Lung (tissue), 12 donors: ENCODE measurements around the gene MAGEA10. TPM values are rescaled to one million over a fixed set of nuclear protein-coding genes. Genes with fewer than 3 reads are reported as not detected.

Source experiments
- ATAC-seq: fragments of 200-7000 bp; cut with Tn5 transposase; one replicate; pipeline ENCODE4 v1.9.1; 2020; ENCODE audit warnings: moderate number of reproducible peaks; ENCODE audit not compliant: insufficient read depth, low FRiP score
- DNase-seq, 3 donors: peaks; one replicate each; pipeline ENCODE4 v3.0.0-alpha.2; 2013 to 2017
- H3K27ac ChIP-seq, 2 donors: one replicate each; pipeline ENCODE4 v1.5.1; 2013; ENCODE audit warnings: mild to moderate bottlenecking in 2 of 2, moderate library complexity in 2 of 2, control low read depth in 1 of 2, inconsistent platforms in 1 of 2, low read depth in 1 of 2, low read length in 1 of 2
- H3K27me3 ChIP-seq, 3 donors: one replicate each; pipeline ENCODE4 v1.5.1; 2013; ENCODE audit warnings: low read length in 2 of 3; ENCODE audit not compliant: control insufficient read depth in 3 of 3, insufficient read depth in 3 of 3
- H3K36me3 ChIP-seq, 4 donors: one replicate each; pipeline ENCODE4 v1.5.1; 2013; ENCODE audit warnings: low read length in 4 of 4, mild to moderate bottlenecking in 1 of 4, moderate library complexity in 1 of 4; ENCODE audit not compliant: control insufficient read depth in 4 of 4, insufficient read depth in 4 of 4
- H3K4me1 ChIP-seq, 5 donors: one replicate each; pipeline ENCODE4 v1.5.1; 2013; ENCODE audit warnings: low read length in 5 of 5, mild to moderate bottlenecking in 2 of 5, moderate library complexity in 1 of 5; ENCODE audit not compliant: control insufficient read depth in 5 of 5, insufficient read depth in 5 of 5
- H3K4me3 ChIP-seq: one replicate; pipeline ENCODE4 v1.5.1; 2013; ENCODE audit warnings: mild to moderate bottlenecking, control low read depth, moderate library complexity
- H3K9ac ChIP-seq, 2 donors: one replicate each; pipeline ENCODE4 v1.5.1; 2013; ENCODE audit warnings: low read length in 2 of 2, control low read depth in 1 of 2; ENCODE audit not compliant: insufficient read depth in 1 of 2
- H3K9me3 ChIP-seq, 4 donors: one replicate each; pipeline ENCODE4 v1.5.1; 2013; ENCODE audit warnings: low read length in 3 of 4, mild to moderate bottlenecking in 1 of 4, moderate library complexity in 1 of 4; ENCODE audit not compliant: control insufficient read depth in 4 of 4, insufficient read depth in 3 of 4
- WGBS, 2 donors: extraction: QIAGEN DNeasy Blood & Tissue Kit; methylation state at CpG; one replicate each; pipeline ENCODE4 v1.1.7; 2013; 5-methylcytosine and 5-hydroxymethylcytosine counted together
- polyA plus RNA-seq, 2 donors: library from polyadenylated mRNA; stranded (reverse); fragments of 200-250 nt; gene quantifications; one replicate each; pipeline ENCODE4 v1.2.1, GENCODE V29; 2013
- total RNA-seq, 2 donors: library from RNA; depleted of rRNA in 1 of 2; stranded (reverse); fragments of >200 nt in 1 of 2; gene quantifications; one replicate each; pipeline ENCODE4 v1.2.1, GENCODE V29; 2014 to 2021
- TF ChIP-seq, protein P1 (sequence below): IDR thresholded peaks from 2 replicates; pipeline ENCODE4 v1.5.1; 2012; ENCODE audit warnings: mild to moderate bottlenecking; ENCODE audit errors: control extremely low read depth, extremely low read depth
- donor health status: control.
- donor health status: control.
- donor health status: Bipolar disorder and iron deficiency.
- donor health status: healthy.
- donor health status: DM: yes; HTN: yes; CAD: no.

Gene MAGEA10
- total and polyA plus RNA-seq, 4 donors: not detected

DNA sequence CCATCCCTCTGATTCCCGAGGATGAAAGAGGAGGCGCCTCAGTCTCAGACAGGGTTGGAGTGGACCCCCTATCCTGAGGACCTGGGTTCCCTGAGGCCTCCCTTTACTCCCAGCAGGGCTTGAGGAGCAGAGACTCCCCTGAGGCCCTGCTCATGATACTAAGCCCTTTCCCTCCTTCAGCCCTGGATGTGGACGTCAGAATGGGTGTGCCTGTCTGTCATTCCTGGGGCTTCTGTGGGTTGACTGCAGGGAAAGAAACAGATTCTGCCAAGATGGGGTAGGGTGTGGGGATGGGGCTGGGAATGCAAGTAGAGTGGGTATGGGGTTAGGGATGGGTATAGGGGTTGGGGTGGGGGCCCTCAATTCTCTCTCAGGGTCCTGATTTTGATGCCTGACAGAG, 21.1 kb downstream of the MAGEA10 start:
- TF ChIP-seq, protein P1, sequence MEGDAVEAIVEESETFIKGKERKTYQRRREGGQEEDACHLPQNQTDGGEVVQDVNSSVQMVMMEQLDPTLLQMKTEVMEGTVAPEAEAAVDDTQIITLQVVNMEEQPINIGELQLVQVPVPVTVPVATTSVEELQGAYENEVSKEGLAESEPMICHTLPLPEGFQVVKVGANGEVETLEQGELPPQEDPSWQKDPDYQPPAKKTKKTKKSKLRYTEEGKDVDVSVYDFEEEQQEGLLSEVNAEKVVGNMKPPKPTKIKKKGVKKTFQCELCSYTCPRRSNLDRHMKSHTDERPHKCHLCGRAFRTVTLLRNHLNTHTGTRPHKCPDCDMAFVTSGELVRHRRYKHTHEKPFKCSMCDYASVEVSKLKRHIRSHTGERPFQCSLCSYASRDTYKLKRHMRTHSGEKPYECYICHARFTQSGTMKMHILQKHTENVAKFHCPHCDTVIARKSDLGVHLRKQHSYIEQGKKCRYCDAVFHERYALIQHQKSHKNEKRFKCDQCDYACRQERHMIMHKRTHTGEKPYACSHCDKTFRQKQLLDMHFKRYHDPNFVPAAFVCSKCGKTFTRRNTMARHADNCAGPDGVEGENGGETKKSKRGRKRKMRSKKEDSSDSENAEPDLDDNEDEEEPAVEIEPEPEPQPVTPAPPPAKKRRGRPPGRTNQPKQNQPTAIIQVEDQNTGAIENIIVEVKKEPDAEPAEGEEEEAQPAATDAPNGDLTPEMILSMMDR: no peak

DNA sequence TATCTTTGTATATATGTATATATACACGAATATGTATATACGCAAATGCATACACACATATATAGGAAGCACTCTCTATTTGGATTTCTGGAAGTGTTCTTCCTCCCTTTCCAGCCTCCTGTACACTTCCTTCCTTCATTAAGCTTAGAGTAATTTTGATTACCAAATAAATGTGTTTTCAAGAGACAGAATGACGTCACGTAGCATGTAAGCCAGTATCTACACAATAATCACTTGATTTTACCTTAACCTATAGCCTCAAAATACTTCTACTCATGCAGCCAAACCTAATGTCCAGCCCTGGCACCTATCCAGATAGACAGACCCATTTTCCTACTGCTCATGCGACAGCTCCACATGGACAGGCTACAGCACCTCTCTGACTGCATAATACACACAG, 29.9 kb downstream of the MAGEA10 start:
- TF ChIP-seq, protein P1: no peak
- DNase-seq: no peak
- H3K36me3 ChIP-seq: no peaks in the 10 kb centered on the region
- H3K27ac ChIP-seq: no peak overlapping the region
- WGBS, 2 donors: 86 to 89% methylated on average over 5 of the region's 5 CpGs
- H3K4me1 ChIP-seq: no peaks in the 10 kb centered on the region
- no peak for ATAC-seq
- peaks cover 0 to 8% (median 0%) of the 10 kb centered on the region in 4 donors for H3K9me3 ChIP-seq
- no peaks in the 10 kb centered on the region for H3K27me3 ChIP-seq
- no peak overlapping the region for H3K9ac ChIP-seq
- no peak overlapping the region for H3K4me3 ChIP-seq

More for the DNA sequence above, 21.1 kb downstream of the MAGEA10 start:
- Histone ChIP-seq H3K4me1 (no peaks in the 10 kb centered on the region), H3K9ac (no peak overlapping the region), H3K4me3 (no peak overlapping the region), H3K36me3 (no peaks in the 10 kb centered on the region), H3K27ac (no peak overlapping the region), H3K9me3 (peaks cover 0 to 1% (median 0%) of the 10 kb centered on the region in 4 donors), H3K27me3 (no peaks in the 10 kb centered on the region)
- ATAC-seq (no peak), DNase-seq (no peak)
- 75 to 82% methylated on average over 3 of the region's 3 CpGs for WGBS, 2 donors

DNA sequence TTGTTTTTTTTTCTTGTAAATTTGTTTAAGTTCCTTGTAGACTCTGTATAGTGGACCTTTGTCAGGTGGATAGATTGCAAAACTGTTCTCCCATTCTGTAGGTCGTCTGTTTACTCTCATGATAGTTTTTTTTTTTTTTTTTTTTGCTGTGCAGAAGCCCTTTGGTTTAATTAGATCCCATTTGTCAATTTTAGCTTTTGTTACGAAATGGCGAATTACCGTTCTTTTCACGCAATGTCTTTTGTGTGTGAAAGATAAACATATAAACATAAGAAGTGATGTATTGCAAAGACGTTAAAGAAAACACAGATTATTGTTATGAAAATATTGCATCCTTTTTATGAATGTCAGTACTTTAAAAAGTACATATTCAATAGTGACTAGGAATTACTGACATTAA, 34.5 kb downstream of the MAGEA10 start:
- no peaks in the 10 kb centered on the region for H3K4me1 ChIP-seq
- no peak for DNase-seq
- no peak overlapping the region for H3K9ac ChIP-seq
- no peaks in the 10 kb centered on the region for H3K36me3 ChIP-seq
- 81 to 87% methylated on average over 6 of the region's 6 CpGs for WGBS, 2 donors
- H3K27me3 ChIP-seq: no peaks in the 10 kb centered on the region
- peaks cover 0 to 3% (median 0%) of the 10 kb centered on the region in 4 donors for H3K9me3 ChIP-seq
- H3K27ac ChIP-seq: no peak overlapping the region
- TF ChIP-seq, protein P1: no peak
- H3K4me3 ChIP-seq: no peak overlapping the region
- no peak for ATAC-seq

DNA sequence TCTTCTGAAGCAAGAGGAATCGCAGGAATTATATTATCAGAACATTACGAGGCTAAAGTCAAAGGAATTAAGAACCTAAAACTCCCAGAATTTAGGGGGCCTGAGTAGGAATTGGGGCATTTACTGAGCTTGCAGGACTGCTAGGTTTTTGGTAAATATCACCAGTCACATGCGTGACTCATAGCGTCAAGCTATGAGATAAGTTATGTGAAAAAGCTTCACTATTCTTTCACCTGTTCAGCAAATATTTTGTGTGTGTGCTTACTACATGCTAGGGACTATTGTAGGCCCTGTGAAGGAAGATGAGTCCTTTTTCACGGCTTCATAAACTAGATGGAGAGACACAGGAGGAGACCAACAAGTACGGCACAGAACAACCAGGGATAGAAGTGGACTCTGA, 52.2 kb downstream of the MAGEA10 start:
- DNase-seq (no peak), ATAC-seq (no peak)
- H3K9ac ChIP-seq: no peak overlapping the region
- H3K9me3 ChIP-seq: no peaks in the 10 kb centered on the region
- 84 to 95% methylated on average over 6 of the region's 6 CpGs for WGBS, 2 donors
- no peaks in the 10 kb centered on the region for H3K27me3 ChIP-seq
- no peak overlapping the region for H3K27ac ChIP-seq
- H3K36me3 ChIP-seq: no peaks in the 10 kb centered on the region
- no peak overlapping the region for H3K4me3 ChIP-seq
- TF ChIP-seq, protein P1: no peak
- no peaks in the 10 kb centered on the region for H3K4me1 ChIP-seq
